ENCODE measurements around the gene PLEKHA1.

DNA sequence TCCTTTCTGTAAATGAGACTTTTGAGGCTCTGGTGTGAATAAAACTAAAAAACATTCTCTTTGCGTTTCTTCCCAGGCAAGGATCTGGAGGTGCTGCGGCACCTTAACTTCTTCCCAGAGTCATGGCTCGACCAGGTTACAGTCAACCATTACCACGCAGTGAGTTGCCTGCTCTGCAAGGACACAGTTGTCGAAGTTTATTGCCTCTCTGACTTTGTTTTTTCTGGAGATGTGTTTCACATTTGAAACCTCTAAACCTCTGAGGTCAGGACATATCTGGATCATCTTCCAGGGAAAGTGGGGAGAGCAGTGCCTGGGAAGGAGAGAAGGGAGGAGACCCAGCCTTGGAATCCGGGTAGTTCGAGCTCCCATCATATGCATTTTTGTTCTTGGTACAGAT lies 43.4 kb upstream of the PLEKHA1 start:
- TF ChIP-seq POLR2A (IDR thresholded peaks at IDR 0.05; ENCODE audit: low read length) (no peak), GATA1 (IDR thresholded peaks at IDR 0.05; ENCODE audit: low read depth, low read length) (no peak)

Data from erythroblast (primary cell).